HUDEP-2 (cell line): Measurements from ENCODE around the gene TOPORS.
"Not testable (repeated sequence)": the region's sequence is repeated elsewhere in the genome, so short reads cannot be mapped to it uniquely, and the experiment has no call there.

ENCODE experiments used
- DNase-seq, 76 experiments: peaks; one replicate each; lab custom pipeline; 2025; ENCODE audit not compliant: unreplicated experiment in 76 of 76; lab: John Stamatoyannopoulos, UW

Gene TOPORS

DNA sequence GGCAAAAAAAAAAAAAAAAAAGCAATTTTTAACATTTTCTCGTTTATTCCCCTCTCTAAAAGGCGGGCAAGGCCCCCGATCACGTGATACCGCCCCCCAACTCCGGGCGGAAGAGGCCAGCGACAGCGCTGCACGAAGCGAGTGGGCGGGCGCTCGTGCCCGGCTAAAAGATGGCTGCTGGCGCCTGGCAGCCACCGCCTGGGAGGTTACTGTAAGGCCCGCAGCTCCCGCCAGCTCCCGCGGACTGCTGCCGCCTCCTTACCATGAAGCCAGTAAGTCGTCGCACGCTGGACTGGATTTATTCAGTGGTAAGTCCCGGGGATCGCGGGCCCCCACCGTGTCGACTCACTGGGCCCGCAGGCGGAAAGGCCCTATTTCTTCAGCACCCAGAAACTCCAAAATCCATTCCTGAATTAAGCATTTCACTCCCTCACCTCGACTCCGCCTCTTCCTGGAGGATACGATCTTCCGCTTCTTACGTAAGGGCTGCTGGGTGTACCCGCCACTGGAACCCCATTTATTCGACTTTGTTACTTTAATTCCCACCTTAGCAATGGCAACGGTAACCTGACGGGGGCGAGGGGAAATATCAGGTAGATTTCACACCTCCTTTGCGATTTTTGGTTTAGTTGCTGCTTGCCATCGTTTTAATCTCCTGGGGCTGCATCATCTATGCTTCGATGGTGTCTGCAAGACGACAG, at the start of gene TOPORS, which contains the start of gene SMIM27:
Gene TOPORS, minus strand, starts transcription at position 415 of the 701 bp plus-strand sequence. Its CDS starts 150 bp downstream, at position 265.
Gene SMIM27, plus strand, starts transcription at position 156 of the 701 bp plus-strand sequence. Its CDS starts 108 bp downstream, at position 264.
- DNase-seq, result peak in 74 of 76 experiments; percentile 28 to 91 (median 81)

DNA sequence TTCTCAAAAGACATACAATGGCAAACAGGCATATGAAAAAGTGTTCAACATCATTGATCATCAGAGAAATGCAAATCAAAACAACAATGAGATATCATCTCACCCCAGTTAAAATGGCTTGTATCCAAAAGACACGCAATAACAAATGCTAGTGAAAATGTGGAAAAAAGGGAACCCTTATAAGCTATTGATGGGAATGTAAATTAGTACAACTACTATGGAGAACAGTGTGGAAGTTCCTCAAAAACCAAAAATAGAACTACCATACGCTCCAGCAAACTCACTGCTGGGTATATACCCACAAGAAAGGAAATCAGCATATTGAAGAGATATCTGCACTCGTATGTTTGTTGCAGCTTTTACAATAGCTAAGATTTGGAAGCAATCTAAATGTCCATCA, 46.6 kb upstream of the TOPORS start:
- not testable (repeated sequence) for DNase-seq

DNA sequence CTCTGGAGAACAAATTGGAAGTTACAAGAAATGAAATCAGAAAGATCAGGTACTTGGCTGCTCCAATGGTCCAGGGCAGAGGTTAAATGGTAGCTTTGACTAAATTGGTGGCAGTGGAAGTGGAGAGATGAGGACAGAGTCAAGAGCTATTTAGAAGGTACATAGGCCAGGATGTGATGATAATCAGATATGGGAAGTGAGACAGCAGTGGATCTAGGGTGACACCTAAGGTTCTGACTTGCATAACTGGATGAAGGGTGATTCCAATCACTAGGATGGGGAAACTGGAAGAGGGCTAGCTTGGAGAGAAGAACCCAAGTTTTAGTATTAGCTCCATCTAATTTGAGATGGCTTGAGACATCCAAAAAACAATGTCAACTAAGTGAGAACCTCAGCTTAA, 44.5 kb upstream of the TOPORS start:
- no peak for DNase-seq

DNA sequence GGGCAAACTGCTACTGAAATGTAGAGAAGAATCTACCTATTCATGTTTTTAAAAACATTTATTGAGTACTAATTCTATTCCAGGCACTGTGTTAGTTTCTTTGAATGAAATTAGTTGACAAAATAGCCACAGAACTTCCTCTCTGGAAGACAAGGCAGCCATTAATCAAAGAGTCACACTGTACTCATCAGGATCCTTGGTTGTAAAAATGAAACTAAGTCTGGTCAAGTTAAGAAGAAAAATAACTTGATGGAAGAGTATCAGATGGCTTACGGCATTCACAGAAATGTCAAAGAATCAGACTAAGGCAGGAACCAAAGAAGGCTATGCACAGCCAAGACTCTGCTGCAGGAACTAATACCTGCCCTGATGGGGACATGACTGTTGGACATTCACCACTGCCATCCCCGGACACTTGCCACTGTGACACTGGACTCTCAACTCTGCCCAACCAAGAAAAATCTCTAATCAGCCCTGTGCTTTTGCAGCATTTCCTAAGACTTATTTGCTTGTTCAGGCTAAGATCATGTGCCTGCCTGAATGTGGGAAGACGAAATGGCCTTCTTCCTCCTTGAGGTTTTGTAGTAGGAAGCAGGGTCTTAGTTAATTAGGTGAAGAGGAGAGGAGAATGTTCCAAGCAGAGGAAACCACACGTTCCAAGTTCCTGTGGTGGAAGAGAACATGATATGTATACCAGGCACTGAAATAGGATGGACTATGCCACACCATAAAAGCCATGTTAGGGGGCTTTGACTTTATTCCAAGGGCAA, 43.9 kb upstream of the TOPORS start:
- DNase-seq, result no peak

DNA sequence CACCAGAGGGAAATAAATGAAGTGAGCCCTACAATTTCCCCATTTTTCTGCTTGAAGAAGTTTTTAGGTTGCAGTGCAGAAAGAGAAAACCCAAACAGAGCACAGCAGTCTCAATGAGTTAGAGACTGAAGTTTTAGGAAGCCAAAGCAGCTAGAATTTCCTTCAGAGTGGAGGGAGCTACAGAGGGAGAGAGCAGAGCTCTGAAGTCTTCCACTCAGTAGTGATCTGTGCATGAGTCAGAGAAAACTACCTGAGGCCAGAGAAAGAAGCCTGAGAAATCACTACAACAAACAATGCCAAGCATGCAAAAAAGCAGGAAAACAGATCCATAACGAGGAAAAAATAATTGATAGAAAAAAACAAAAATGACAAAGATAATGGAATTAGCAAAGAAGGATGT, 38.5 kb upstream of the TOPORS start:
- no peak for DNase-seq

DNA sequence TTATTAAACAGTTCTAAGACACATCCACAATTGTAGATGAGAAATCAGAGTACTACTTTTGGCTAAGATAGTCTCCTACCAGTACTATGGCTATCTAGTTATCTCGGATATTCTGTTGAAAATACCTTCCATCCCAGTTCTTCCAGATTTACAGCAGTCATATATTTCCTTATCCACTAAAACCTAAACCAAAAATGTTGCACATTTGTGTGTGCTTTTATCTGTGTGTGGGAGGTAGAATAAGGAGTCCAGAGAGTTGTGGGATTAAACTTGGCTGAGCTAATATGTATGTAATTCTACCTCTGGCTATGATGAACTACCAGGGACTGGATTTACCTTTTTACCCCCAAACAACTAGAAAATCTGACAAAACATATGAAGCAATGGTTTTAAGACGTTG, 38.1 kb upstream of the TOPORS start:
- DNase-seq, result no peak

DNA sequence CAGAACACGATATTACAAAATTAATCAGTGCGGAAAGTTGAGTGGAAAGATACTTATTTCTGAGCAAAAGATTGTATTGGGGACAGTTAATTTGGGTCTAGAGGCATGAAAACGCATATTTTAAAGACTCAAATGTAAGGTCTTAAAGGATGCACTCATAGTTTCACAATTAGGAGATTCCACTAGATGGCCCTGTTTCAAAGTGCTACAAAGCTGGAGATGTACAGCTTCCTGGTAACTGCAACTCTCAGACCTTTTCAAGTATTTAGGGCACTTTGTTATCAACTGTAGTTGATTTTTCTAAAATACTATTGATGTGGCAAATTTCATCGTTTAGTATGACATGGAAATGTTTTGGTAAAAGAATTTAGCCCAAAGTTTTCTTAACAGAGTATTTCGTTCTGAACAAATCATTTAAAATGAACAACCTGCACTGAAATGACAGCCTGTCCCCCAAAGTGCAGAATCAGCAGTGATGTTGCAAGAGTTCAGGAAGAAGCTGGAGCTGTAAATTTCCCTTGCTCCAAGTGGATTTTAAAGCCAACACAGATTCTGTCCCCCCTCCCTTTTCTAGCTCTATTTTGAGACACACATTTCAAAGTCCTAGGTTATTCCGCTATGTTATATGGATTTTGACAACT, 36.8 kb upstream of the TOPORS start:
- DNase-seq, result peak in 17 of 76 experiments; percentile 4 to 46 (median 17)

DNA sequence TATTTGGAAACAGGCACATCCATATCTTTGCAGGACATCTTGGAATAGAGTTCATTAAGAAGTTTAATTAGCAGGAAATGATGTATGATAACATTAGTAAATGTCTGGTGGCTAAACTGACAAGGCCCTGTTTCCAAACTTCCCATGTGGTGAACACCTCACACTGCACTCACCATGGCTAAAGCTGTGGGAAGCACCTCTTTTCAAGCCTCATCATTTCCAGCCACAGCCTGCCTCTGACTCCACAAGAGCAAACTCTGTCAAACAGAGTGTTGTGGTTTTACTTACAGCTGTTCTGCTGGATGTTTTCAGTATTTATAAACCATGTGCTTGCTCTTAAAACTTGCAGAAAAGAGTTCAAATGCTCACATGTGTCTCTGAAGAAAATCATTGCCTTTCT, 35.5 kb upstream of the TOPORS start:
- DNase-seq, result no peak

DNA sequence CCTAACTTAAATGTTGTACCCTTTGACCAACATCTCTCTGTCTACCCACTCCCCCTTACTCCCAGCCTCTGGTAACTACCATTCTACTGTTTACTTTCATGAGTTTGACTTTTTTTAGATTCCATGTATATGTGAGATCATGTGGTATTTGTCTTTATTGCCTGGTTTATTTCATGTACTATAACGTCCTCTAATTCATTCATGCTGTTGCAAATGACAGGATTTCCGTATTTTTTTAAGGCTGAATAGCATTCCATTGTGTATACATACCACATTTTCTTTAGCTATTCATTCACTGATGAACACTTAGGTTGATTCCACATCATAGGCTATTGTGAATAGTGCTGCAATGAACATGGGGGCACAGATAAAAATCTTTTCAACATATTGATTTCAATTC, 32.4 kb upstream of the TOPORS start:
- no peak for DNase-seq

DNA sequence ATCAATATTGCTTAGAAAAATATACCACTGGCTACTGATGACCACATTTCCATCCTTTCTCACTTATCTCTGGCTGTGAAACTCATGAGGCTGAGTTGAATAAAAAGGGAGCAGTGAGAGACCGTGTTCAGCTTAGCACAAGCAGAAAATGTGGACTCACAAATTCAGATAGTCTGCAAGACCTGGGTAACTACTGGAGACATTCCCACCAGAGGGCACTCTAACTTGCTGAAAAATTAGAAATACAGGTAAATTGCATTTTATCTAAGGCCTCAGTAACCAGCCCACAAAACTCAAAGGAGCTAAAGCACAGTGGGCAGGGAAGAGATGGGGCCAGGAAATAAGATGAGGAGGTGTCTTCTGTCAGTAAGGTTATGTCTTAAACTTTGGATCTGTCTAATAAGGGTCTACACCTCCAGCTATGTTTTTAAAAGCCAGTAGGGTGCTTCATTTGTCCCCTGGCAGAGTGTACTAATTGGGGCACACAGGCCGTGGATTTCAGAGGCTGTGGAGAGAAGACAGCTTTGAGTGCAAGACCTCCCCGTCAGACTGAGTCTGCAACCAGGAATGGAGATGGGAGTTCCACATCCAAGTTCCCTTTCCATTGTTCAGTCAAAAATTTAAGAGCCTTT, 29.2 kb upstream of the TOPORS start:
- peak in 47 of 76 experiments; percentile 4 to 72 (median 40) for DNase-seq

DNA sequence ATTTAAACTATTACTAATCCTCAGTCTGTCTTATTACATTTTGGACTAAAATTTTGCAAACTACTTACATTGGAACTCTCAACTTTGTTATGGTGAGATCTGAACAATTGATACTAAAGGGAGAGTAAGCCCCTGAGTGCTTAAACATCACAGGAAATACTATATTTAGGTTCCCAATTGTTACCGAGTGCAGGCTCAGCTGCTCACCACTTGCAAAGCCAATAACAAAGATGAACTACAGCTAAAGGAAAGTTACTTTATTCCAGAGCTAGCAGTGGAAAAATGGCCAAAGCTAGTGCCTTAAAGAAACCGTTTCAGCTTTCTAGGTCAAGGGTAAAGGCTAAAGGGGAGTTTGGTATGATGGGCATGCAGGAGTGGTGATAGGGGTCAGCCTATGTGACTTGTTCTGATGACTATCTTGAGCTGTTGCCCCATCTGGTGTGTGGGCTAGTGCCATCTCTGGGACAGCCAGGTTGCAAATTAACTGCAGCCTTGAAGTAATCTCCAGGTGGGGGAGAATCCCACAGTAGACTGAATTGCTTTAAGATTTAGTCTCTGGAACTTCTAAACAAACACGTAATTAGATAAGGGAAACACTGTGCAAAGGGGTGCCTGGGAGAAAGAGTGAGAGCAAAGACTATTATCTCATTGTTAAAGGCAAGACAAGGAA, 28.4 kb upstream of the TOPORS start:
- peak in 28 of 76 experiments; percentile 3 to 54 (median 16) for DNase-seq

DNA sequence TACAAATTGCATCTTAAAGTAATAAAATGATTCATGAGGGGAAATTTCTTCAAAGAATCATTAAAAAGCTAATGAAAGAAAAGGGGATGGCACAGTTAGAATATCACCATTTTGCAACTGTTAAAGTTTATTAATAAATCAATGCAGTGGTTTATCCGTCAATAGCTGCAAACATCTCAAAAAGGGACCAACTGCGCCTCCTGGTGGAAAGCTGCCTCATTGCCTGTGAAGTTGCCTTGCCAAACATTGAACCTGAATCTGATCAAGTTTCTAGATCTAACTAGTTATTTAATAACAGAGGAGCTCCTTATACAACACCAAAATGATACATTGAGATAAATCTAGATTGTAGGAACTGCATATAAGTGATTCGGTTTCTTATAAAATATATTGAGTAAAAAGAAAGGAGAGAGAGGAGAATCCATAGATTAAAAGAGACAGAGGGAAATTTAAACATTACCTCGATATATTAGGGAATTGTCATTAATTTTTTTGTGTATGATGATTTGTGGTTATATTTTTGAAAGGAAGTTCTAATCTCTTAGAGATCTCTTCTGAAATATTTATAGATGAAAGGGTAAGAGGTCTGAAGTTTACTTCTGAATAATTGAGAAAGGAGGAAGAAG, 27.4 kb upstream of the TOPORS start:
- peak in 58 of 76 experiments; percentile 2 to 73 (median 44) for DNase-seq

DNA sequence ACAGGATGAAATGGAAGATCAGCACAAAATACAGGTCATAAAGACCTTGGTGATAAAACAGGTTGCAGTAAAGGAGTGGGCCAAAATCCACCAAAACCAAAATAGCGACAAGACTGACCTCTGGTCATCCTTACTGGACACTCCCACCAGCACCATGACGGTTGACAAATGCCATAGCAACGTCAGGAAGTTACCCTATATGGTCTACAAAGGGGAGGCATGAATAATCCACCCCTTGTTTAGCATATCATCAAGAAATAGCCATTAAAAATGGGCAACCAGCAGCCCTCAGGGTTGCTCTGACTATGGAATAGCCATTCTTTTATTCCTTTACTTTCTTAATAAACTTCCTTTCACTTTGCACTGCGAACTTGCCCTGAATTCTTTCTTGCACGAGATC, 26.6 kb upstream of the TOPORS start:
- DNase-seq, result no peak

DNA sequence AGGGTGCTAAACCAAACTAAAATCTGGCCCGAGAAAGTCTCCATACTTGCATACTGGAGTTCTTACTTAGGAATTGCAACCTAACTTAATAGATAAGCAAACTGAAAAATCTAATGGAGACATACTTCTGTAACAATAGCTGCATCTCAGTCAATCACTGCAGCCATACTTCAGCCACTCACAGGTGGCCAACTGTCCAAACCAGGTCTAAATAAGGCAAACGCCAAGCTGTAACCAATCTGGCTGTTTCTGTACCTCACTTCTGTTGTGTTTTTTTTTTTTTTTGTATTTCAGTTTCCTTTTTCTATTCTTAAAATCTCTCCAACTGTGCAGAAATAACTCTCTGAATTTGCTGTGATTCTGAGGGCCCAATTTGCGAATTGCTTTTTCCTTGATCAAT, 24.9 kb upstream of the TOPORS start:
- no peak for DNase-seq

DNA sequence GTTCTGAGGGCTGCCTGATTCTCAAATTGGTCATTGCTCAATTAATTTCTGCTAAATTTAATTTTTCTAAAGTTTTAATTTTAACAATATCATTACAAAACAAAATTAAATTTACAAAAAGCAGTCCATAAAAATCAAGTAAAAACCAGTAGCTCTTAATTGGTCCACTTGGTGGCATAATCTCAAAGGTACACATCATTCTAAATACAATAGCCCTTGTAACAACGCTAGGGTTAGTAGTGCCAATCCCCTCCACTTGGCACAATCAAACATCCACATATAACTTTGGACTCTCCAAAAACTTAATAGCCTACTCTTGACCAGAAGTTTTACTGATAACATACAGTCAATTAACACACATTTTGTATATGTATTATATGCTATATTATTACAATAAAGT, 22.5 kb upstream of the TOPORS start:
- peak in 1 of 76 experiments; percentile 9 for DNase-seq

DNA sequence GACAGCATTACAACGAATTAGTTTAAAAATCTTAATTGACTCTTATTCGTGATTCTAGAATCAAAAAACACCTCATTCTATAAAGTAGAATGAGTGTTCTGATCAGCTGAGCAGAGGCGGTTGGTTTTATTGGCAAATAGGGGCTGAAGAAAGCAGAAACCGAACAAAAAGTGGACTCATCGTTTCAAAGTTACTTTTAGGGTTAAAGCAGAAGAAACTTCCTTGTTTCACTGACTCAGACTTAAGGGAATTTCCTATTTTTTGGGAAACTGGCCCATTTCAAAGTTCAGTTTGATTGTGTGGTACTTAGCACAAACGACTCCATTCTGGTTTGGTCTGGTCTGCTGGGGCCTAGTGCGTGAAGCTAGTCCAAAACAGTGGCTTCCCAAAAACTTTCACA, 21.4 kb upstream of the TOPORS start:
- DNase-seq, result no peak

DNA sequence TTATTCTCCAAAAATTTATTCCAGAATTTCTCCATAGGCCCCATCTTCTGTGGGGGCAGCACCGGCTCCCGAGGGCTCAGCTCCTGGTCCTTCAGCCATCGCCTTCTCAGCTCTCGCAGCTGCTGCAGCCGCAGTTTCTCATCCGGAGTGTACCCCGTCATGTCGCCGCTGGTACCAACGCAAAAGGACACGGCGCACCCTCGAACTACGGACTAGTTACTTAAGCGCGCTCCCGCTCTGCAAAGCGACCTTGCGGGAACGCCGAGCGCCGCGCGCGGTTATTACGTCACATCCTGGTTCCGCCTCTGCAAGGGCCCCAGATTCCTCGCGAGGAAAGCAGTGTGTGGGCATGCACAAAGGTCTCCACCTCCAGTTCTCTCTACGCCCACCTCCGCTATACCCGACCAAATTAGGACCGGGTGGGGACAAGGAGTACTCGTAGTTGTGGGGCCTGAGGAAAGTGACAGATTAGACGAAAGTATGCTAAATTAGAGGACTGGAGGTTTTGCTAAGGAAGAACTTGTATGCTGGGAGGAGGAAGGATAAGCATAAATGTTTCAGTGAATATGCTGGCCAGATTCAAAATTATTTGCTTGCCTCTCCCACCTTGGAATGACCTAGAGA, 20.6 kb upstream of the TOPORS start, which contains the start of gene NDUFB6:
Gene NDUFB6, minus strand, starts transcription at position 260 of the 624 bp plus-strand sequence. Its CDS starts 99 bp downstream, at position 161.
- DNase-seq, result peak in 75 of 76 experiments; percentile 8 to 94 (median 86)

DNA sequence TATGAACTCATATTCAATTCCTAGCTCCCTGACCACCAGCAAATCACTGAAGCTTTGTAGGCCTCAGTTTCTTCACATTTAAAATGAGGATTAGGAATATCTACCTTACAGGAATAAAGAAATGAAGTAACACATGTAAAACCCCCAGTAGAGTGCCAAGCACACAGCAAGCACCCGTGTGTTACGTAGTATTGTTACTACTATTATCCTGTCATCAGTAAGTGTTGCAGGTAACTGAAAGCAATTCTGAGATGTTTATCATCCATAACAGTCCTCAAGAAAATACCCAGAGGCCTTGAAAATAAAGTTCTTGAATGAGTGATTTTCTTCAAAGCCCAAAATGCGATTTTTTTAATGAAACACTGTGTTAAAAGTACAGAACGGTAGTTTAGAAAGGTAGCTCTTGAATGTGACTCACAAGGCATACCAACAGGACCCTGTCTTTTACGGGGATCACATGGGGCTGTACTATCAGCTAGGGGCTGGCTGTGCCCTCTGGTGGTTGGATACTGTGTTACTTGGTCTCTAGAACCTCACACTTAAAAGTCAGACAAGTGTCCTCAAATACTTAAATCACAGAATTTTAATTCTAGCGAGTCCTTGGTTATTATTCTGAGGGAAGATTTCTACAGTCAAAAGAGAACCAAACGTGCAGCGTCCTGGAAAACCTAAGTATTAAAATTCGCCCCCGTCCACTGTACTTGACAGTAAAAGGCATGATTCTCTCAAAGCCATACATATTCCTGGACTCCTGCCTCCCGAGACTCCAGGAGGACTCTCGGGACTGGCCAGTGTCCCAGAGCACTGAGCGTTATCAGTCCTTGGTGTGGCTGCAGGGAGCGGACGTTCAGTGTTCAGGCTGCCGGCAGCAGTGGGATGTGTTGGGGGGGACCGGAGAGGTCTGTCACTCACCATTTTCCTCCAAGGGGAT, 19.8 kb upstream of the TOPORS start:
- DNase-seq, result peak in 72 of 76 experiments; percentile 14 to 82 (median 58)
